Choroid plexus epithelial cell (primary cell): Measurements from ENCODE around the gene HSPB9.

Experiments
- DNase-seq: peaks from one replicate; pipeline ENCODE4 v3.0.0-alpha.2; 2010; ENCODE audit warnings: low read depth
- H3K4me3 ChIP-seq: 2 replicates; pipeline ENCODE4 v1.5.1; 2011; ENCODE audit warnings: low read depth, mild to moderate bottlenecking, control low read depth, low read length, moderate library complexity
- TF ChIP-seq, protein P1 (sequence below): conservative IDR thresholded peaks from 2 replicates; pipeline ENCODE4 v1.5.1; 2011; ENCODE audit warnings: low read depth, mild to moderate bottlenecking, control low read depth, inconsistent platforms, low read length, moderate library complexity

The HSPB9 gene

DNA sequence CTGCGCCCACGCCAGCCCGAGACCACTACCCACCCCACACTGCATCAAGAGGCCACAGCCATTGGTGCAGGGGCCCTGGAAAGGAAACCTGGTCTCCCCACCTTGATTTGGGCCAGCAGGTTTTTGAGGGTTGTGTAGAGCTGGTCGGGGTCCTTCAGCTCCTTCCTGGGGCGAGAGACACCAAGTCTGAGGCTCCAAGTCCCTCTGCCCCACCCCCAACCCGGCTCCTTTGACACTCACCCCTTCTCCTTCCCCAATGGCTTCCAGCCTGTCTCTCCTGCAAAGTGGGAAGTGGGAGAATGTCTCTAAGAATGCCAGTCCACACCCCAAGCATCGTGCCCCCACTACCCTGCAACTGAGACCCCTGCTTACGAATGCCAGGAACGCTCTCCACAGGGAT, 8.5 kb upstream of the HSPB9 start:
- H3K4me3 ChIP-seq, result no peak overlapping the region
- TF ChIP-seq, protein P1, sequence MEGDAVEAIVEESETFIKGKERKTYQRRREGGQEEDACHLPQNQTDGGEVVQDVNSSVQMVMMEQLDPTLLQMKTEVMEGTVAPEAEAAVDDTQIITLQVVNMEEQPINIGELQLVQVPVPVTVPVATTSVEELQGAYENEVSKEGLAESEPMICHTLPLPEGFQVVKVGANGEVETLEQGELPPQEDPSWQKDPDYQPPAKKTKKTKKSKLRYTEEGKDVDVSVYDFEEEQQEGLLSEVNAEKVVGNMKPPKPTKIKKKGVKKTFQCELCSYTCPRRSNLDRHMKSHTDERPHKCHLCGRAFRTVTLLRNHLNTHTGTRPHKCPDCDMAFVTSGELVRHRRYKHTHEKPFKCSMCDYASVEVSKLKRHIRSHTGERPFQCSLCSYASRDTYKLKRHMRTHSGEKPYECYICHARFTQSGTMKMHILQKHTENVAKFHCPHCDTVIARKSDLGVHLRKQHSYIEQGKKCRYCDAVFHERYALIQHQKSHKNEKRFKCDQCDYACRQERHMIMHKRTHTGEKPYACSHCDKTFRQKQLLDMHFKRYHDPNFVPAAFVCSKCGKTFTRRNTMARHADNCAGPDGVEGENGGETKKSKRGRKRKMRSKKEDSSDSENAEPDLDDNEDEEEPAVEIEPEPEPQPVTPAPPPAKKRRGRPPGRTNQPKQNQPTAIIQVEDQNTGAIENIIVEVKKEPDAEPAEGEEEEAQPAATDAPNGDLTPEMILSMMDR, result no peak
- DNase-seq, result no peak

DNA sequence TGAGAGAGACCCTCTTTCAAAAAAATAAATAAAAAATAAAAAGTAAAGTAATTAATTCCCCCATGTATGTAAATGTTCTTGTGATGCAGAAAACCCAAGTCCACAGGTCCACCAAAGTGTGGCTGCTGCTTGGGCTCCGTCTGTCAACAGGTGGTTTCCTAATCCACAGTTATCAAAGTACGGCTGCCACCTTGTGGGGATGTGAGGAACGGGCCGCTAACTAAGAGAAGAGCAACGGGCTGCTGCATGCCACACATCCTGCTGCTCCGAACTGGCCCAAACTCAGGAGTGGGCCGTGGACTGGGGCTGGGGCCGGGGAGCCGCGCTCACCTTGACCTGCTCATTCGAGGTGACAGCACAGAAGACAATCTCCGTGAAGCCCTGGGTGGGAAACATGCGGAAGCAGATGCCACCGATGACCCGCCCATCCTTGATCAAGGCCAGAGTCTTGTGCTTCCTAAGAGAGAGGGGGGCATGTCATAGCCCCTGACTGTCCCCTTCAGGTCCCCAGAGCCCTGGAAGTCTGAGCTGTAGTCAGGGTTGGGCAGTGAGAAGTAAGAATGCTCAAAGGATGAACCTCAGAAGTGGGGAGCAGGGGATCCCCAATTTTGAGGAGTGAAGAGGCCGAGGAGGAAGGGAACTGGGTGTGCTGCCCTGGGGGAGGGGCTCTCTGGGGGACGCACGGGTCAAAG, 5.8 kb upstream of the HSPB9 start:
- H3K4me3 ChIP-seq, result no peak overlapping the region
- peak; percentile 91 for DNase-seq
- TF ChIP-seq, protein P1, result peak; percentile 87

DNA sequence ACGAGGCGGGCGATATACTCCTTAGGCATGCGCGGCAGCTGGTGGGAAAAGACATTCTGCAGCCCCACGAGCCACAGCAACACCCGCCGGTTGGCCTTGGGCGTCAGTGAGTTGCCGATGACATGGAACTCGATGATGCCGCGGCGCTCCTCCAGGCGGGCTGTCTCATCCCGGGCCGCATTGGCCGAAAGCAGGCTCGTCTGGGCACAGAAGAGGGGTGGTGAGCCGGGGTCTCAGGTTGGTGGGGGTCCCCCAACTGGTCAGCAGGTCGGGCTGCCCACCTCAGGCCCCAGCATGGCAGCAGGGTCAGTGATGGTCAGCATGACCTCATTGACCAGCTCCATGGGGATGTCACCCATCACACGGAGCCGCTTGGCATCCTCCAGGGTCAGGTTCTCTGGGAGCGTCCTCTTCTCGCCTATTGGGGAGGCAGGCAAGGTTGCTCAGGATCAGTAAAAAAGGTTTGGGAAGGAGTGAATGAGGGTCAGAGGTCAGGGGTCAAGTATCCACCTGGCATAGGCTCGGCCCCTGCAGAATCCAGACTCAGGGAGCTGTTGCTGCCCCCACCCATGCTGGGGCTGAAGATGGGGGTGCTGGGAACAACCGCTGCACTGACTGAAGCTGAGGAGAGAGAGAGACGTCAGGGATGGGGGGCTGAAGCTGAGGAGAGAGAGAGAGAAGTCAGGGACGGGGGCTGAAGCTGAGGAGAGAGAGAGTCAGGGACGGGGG, 5.0 kb upstream of the HSPB9 start:
- TF ChIP-seq, protein P1, result no peak
- DNase-seq, result no peak
- no peak overlapping the region for H3K4me3 ChIP-seq

DNA sequence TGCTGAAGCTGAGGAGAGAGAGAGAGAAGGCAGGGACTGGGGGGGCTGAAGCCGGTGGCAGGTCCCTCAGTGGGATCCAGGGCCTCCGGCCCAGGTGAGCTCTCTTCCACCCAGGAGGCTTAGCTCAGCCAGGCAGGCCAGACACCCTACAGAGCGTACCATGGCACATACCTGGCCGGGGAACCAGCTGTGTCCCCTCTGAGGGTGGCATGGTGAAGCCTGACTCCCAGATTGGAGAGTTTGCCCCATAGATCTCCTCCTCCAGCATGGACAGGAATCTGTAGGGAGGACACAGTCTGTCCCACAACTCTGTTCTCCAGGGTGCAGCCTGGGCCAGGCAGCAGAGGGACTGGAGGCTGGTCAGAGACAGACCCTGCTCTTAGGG, 4.5 kb upstream of the HSPB9 start:
- TF ChIP-seq, protein P1, result no peak

DNA sequence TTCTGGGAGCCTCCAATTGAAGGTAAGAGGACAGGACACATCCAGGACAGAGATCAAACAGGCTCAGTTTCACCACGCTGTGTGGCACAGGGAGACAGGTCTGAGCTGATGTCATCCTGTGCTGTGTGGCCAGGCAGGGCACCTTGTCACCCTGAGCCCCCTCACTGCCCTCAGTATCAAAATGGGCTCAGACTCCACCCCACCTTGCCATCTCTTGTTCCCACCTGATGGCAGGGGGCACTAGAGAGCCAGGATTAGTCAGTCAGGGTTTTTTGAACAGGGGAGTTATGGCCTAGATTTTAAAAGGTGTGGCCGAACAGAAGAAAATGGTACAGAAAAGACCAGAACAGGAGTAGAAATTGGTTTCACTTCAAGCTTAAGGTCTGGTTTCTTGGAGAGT, 4.1 kb upstream of the HSPB9 start:
- TF ChIP-seq, protein P1, result peak; percentile 71
- no peak overlapping the region for H3K4me3 ChIP-seq
- DNase-seq, result peak; percentile 57

More for the DNA sequence above, 4.5 kb upstream of the HSPB9 start:
- no peak overlapping the region for H3K4me3 ChIP-seq
- no peak for DNase-seq

DNA sequence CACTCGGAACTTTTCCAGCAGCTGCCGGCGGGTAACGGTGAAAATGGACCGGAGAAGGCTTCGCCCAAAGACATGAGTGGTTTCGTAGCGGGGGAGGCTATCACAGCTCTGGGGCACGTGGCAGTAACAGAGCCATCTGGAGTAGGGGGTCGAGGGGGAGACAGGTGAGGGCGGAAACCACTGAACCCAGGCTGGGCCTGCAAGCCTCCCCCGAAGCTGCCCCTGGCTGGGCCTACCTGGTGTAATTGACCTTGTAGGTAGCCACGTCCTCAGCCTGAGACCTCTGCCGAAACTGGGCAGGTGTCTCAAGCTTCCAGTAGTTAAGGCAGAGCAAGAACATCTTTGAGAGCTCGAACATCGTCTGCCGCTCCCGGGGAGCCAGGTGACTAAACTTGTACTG, 3.3 kb upstream of the HSPB9 start:
- H3K4me3 ChIP-seq, result no peak overlapping the region
- TF ChIP-seq, protein P1, result no peak
- DNase-seq, result no peak
